Posterior vena cava (tissue), 2 donors: ENCODE data around the gene INA. TPM values are rescaled to one million over a fixed set of nuclear protein-coding genes. Genes with fewer than 3 reads are reported as not detected.
A peak's percentile ranks its signal among the peaks of the same experiment; 100 is the strongest.

Source experiments
- DNase-seq: peaks from one replicate; pipeline ENCODE4 v3.0.0-alpha.2; 2020; ENCODE audit warnings: low spot score
- intact Hi-C, 2 donors: fragments of 100-400 bp; cut with DNase I; formaldehyde crosslinking; loops; one replicate each; pipeline versions ENCODE4 v1.14.1 to v1.14.2; 2022 to 2023
- total RNA-seq, 2 donors: library from RNA; stranded (reverse); fragmentation: NEBNext Ultra II Directional; extraction: Animal tissue kit (Norgen Biotek cat#: 25700); gene quantifications; one replicate each; pipeline ENCODE4 v1.2.1, GENCODE V29; 2021
- donor health status: DM: yes; HTN: yes; CAD: no.
- donor health status: DM: yes; HTN: yes; CAD: no.

The INA gene
- total RNA-seq, 2 donors from 2014 or later = 0.10 TPM; not detected in 1

DNA sequence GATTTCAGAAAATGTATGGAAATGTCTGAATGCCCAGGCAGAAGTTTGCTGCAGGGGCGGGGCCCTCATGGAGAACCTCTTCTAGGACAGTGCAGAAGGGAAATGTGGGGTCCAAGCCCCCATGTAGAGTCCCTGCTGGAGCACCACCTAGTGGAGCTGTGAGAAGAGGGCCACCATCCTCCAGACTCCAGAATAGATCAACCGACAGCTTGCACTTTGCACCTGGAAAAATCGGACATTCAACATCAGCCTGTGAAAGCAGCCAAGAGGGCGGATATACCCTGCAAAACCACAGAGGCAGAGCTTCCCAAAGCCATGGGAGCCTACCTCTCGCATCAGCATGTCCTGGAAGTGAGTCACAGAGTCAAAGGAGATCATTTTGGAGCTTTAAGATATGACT lies 16.9 kb upstream of the INA start:
- DNase-seq = no peak
- intact Hi-C loops = loop anchor here in 1 of 2 donors (10.0 kb wide), 1 partner anchor 65 kb away; no protein-coding TSS in a partner anchor

DNA sequence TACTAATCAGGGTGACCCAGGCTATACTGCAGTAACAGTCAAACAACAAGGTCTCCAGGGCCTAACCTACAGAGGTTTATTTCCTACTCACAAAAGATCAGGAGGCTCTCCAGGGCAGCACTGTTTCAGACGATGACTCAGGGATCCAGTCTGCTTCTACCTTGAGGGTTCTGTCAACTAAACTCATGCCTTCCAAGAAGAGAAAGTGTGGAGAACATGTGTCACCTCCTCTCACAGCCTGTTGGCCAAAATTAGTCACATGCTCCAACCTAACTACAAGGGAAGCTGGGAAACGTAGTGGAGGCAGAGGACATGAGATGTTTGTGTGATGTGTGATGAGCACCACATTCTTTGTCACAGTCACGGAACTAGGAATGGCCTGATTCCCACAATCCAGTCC lies 14.7 kb upstream of the INA start:
- intact Hi-C loops = no loop called here
- no peak for DNase-seq

DNA sequence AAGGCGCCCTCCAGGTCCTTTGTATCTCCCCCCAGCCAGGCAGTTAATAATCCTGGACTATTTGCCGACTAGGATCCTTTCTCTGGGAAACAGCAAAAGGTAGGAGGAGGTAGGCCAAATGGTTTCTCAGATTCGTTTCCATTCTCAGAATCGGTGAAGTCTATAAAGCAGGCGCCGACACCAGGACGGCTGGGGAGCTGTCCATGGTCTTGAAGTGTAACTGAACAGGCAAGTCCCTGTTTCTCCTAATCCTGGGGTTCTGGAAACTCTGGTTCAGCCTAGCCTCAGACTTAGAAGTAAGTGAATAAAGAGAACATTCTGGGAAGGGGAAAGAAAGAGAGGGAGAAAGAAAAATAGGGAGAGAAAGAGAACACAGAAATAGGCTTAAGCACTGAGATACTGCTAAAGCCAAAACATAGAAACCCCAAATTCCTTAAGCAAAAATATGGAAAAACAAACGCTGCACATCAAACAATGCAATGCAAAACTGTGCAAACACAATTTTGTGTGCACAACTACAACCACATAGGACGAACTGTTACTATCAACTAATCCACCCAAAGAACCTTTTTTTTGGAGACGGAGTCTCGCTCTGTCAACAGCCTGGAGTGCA lies 11.1 kb upstream of the INA start:
- peak; percentile 85 for DNase-seq
- intact Hi-C loops = no loop called here

DNA sequence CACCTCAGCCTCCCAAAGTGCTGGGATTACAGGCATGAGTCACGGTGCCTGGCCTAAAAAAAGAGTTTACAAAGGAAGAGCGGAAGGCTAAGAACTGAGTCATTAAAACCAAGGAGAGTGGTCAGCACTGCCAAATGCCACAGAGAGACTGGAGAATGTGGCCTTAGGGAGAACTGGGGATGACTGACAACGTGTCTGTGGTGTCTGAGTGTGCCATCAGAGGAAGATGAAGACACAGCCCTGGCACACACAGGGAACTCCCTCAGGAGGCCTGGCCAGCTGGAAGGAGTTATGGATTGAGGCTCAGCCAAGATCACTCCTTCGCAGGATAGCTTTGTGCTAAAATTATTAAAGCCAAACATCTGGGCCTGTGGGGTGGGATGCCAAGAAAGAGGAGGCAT lies 3.9 kb upstream of the INA start:
- intact Hi-C loops = no loop called here
- DNase-seq = peak; percentile 83

DNA sequence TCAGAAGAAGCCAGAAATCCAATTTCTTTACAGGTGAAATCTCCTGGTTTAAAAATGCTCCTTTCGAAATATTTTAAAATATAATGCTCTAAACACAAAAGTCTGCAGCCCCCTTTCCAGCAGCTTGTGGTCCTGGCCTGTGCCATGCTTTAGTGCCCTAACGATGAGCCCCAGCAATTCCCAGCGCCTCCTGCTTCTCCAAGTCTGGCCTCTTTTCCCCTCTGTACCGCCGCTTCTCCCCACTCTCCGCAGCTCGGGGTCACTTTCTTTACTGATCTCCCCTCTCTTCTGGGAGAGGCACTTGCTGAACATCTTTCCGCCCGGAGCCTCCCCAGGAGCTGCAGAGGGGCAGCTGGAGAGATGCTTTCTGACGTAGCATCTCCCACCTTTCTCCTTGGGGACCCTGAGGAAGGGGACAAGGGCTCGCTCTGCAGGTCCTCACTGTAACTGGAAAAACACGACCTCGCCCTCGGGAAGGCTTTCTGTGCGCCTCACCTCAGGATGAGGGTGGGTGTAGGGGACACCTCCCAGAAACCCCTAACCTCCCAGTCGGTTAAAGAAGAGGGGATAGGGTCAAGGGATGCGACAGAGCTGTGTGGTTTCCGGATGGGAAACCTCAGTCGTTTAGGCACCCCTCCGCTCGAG lies 565 bp upstream of the INA start:
- intact Hi-C loops = no loop called here
- no peak for DNase-seq

DNA sequence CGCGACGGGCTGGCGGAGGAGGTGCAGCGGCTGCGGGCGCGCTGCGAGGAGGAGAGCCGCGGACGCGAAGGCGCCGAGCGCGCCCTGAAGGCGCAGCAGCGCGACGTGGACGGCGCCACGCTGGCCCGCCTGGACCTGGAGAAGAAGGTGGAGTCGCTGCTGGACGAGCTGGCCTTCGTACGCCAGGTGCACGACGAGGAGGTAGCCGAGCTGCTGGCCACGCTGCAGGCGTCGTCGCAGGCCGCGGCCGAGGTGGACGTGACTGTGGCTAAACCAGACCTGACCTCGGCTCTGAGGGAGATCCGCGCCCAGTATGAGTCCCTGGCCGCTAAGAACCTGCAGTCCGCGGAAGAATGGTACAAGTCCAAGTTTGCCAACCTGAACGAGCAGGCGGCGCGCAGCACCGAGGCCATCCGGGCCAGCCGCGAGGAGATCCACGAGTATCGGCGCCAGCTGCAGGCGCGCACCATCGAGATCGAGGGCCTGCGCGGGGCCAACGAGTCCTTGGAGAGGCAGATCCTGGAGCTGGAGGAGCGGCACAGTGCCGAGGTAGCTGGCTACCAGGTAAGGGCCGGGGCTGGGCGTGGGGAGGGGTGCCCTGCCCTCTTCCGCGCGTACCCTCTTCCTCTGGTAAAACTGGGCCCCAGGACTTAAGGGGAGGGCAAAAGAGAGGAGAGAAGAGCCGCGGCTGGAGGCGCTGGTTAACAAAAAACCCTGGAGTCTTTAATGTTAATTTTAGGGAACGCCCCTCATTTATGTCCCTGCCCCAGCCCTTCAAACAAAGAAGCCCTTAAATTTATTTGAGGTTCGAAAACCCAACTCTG lies 987 bp downstream of the INA start:
- intact Hi-C loops = no loop called here
- no peak for DNase-seq

DNA sequence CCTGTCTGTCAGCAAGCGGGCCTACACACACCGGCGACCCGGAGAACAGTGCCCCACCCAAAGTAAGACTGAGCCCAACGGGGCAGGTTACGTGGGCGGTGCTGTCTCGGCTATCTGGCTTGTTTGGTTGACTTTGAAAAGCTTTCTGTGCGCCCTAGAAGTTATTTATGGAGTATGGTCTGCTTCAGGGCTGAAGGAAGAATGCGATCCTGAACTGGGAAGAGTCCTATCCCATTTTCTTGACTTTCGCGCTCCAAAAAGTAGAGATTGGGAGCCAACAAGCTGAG lies 1.5 kb downstream of the INA start:
- DNase-seq = no peak
- intact Hi-C loops = no loop called here

DNA sequence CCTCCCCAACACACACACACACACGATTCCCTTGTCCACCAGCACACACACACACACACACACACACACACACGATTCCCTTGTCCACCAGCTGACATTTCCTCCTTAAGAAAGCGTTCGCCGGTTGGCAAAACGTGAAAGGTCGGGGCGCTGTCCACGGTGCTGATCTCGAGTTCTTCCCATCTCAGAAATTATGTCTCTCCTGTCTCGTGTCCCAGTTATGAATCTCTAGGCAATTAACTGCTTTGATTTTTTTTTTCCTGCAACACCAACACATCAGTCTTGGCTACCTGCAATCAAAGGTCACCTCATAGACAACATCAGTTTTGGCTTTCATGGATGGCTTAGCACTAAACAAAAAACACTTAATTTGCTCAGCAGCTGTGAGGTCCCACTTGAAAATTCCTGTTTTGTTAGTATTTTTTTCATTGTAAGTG lies 1.9 kb downstream of the INA start:
- DNase-seq = no peak
- intact Hi-C loops = no loop called here

DNA sequence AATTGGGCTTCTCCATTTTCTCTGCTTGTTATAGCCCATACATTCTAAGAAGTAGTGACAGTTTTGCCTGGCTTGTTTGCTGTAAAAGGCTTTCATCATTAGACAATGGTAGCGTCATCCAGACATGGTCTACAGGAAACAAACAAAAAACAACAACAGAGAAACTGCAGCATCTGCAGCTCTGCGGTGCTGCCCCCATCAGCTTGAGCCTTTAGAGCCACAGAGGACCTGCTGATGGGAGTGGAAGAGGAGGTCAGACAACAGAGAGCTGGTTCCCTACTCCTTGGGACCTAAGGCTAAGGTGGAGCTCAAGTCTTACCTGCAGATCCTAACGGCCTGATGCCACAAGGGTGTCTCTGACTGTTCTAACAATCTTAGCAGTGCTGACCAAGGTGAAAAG lies 3.1 kb downstream of the INA start:
- no peak for DNase-seq
- intact Hi-C loops = no loop called here

DNA sequence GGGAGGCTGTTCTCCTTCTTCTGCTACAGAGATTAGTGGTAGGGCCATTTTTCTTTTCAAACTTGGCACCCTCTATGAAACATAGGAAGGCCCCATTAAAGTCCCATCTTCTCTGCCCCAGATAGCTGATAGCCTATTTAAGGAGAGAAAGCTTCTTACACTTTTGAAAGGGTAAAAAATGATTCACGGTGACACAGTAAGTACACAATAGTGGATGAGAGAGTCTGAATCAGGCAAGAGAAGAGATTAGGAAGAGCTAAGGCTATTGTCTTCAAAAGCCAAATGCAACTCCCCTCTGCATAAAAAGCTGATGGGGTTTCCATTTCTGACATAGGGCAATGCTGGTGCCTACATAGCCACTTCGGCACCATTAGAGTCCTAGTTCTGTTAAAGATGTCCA lies 3.6 kb downstream of the INA start:
- DNase-seq = no peak
- intact Hi-C loops = no loop called here

DNA sequence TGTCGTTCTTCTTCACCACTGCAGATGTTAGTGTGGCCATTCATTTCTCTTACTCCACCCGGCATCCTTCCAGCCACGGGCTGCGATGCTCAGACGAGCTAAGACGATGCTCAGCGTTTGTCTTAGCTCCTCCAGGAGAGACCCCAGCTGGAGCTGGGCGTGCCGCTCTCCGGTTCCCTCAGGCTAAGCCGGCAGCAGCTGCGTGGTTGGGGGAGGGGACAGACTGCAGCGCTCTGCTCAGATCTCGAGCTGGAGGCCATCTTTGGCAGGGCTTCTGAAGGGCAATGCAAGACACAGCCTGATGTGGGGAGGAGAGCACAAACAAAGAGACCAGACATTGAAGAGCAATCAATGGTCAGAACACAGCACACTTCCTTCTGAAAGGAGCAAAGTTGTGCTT lies 4.8 kb downstream of the INA start:
- intact Hi-C loops = no loop called here
- no peak for DNase-seq

DNA sequence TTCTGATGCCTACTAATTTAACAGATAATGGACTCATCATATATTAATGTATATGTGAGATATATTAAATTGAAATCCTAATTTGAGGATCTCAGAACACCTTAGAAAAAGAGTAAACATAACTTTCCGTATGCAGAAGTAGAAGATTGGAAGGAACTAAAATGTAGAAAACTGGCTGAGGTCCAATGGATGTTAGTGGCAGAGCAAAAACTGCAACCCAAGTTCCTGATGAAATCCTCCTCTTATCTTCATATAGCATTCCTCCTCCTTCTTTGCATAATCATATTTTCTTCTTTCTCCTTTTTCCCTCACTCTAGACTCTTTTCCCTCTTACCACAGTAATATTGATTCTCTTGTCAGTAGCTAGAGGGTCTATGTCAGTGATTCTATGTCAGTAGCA lies 6.0 kb downstream of the INA start:
- intact Hi-C loops = no loop called here
- DNase-seq = no peak

DNA sequence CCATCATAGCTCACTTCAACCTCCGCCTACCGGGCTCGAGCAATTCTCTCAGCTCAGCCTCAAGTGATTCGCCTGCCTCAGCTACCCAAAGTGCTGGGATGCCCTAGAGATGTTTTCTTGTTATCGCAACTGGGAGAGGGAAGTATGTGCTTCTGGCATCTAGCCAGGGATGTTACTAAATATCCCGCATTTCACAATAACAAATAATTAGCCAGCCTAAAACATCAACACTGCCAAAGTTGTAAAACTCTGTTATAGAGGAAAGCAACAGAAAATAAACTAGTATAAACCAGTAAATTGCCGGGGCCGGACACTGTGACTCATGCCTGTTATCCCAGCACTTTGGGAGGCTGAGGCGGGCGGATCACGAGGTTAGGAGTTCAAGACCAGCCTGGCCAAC lies 7.2 kb downstream of the INA start:
- intact Hi-C loops = no loop called here

DNA sequence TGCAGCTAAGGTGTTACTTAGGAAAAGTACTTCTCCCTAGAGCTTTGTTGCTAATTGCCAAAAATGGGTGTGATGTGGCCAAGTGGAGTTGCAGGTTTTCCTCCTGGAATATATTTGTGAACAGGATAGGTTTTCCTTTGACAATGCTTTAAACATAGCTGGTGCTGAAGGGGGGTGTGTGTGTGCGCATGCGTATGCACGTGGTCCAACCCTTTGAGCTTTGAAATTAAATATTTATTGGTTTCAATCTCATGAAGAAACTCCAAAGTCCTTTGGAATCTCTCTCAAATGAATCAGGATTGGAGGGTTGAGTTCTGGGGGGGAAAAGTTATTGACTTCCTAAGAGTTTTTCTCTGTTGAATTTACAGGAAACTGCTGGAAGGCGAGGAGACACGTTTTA lies 11.1 kb downstream of the INA start:
- intact Hi-C loops = no loop called here
- no peak for DNase-seq

More for the DNA sequence above, 7.2 kb downstream of the INA start:
- no peak for DNase-seq

DNA sequence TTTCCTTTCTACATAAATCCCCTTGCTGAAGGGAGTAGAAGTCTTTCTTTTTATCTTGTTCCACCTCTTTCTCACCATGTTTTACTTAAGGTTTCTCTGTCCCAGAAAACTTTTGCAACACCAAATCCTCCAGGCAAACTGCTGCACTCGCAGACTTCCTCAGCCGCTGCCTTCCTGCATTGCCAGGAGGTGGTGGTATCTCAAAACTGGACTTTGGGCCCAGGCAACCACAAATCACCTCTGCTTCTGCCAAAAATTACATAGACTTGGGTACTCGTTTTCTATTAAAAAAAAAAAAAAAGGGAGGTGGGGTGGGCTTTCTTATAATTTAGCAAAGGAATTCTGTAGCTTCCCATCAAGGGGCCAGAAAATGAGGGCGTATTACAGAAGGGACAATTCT lies 14.7 kb downstream of the INA start:
- intact Hi-C loops = no loop called here
- DNase-seq = no peak

DNA sequence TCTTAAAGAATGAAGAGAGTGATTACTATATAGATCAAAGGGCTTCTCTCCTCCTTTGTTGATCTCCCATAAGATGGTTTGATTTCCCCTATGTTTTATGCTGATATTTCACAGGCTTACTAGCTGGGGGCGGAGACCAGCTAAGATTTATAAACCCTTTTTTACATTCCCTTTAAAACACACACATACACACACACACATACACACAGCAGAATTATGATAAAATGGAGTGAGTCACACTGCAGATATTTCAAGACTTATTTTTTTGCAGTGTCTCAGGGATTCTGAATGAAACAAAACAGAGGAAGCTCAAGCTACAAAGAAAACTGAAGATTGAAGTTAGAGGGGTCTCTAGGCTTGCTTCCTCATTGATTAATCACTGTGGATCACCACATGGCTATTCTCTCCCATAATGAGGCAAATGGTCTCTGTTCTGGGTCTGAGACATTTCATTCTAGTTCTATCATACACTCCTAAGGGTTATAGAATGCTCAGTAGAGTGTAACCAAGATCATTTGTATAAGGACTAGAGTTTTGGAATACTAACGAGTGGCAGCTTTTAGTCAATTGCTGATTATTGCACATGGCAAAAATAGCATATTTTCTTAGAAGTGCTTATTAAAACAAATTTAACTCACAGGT lies 18.6 kb downstream of the INA start:
- intact Hi-C loops = no loop called here
- DNase-seq = no peak

DNA sequence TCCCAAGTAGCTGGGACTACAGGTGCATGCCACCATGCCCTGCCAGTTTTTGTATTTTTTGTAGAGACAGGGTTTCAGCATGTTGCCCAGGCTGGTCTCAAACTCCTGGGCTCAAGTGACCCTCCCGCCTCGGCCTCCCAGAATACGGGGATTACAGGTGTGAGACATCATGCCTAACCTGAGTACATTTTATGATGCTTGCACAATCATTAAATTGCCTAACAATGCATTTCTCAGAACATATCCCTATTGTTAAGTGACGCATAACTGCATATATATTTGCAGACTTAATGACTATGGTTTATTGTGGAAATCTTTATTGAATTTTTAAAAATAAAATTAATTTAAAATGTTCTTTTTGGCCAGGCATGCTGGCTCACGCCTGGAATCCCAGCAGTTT lies 30.7 kb downstream of the INA start:
- intact Hi-C loops = no loop called here
- no peak for DNase-seq

DNA sequence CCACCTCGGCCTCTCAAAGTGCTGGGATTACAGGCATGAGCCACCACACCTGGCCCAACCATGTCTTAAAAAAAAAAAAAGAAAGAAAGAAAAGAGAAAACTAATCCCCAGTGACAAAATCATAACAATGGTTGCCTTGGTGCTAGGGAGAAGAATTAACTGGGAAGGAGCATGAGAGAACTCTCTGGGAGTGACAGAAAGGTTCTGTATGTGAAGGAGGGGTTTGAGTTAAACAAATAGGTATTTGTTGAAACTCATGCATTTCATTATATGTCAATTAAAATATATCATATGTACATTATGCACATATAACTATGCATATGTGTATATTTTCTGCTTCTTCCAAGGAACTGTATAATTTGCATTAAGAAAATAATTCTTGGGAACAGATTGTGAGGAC lies 33.3 kb downstream of the INA start:
- intact Hi-C loops = no loop called here
- no peak for DNase-seq

DNA sequence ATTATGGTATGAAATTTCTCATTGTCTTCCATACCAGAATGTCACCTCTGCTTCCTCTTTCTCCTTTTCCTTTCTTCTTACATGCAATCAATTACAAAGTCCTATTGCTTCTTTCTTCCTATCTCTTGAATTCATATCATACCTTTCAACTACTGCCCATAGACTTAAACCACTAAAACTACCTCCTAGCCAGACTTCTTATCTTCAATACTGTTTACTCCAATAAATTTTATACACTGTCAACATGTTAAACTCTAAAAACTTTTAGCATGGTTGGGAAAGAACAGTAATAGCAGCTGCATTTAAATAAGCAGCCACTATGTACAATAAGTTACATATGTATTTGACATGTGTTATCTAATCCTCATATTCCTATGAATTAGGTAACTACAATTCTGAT lies 39.1 kb downstream of the INA start:
- no peak for DNase-seq
- intact Hi-C loops = no loop called here

DNA sequence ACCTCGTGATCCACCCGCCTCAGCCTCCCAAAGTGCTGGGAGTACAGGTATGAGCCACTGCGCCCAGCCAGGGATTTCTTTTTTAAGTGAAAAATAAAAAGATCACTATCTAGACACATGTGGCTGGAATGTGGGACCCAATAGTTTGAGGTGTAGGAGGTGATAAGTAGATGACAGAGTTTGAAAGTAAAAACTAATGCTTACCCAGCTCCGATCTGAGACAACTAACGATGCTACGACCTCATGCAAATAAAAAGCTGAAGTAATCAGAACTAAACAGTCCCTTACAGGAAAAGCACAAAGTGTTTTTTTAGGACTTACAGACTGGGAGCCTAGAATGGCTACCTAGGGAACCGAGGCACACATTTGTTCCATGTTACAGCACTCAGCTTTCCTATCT lies 51.0 kb downstream of the INA start:
- intact Hi-C loops = loop anchor here in 1 of 2 donors (10.0 kb wide), 1 partner anchor 73 kb away; no protein-coding TSS in a partner anchor
- DNase-seq = peak; percentile 28
